Measurements from ENCODE around the gene CCDC40.

Gene CCDC40

GRCh38 chr17:80146121-80147034 is 109.9 kb downstream of the CCDC40 start:
- peak; percentile 60 to 69 for DNase-seq

GRCh38 chr17:80147035-80147822 is 110.8 kb downstream of the CCDC40 start, which contains the start of gene EIF4A3:
Gene EIF4A3, minus strand, starts transcription at chr17:80147128. Its CDS starts 167 bp downstream, at chr17:80146961.
- peak; percentile 100 for DNase-seq

Measured in Kasumi-1 (cell line).